ENCODE measurements around the gene TGFB3. TPM values are rescaled to one million over a fixed set of nuclear protein-coding genes. Genes with fewer than 3 reads are reported as not detected.

Gene TGFB3
- total RNA-seq, 2 donors from 2014 or later: 2.8 to 6.3 TPM

Other genes with a start within 250 kb of the TGFB3 start
- 1 to 10 TPM; 6.3 to 9.7 TPM for gene IFT43, start 3.8 kb upstream of the TGFB3 start, total RNA-seq
- 10 to 100 TPM; 58.3 to 75.9 TPM for gene GPATCH2L, start 169.9 kb upstream of the TGFB3 start, total RNA-seq